ENCODE data around the gene IGSF8. TPM values are rescaled to one million over a fixed set of nuclear protein-coding genes. Genes with fewer than 3 reads are reported as not detected.

The IGSF8 gene
- total RNA-seq, 1 experiment from 2014 or later, result 56.2 TPM

DNA sequence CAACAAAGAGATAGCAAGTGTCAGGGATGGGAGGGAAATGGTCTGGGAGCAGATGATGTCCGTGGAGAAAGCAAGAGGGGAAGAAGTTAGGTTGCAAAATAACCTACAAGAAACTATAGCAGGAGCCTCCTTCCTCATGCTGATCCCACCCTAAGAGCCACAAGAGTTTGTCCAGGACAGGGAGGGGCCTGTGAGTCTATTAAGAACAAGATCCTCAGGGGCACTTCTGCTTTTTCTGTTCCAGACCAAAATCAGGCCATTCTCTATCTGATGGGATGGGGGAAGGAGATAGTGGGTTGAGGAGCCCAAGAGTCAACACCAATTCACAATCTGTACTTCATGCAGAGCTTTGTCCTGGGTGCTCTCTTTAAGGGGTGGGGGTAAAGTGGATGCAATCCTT is 45.3 kb upstream of the IGSF8 start:
- H3K27ac Mint-ChIP-seq, result peak overlapping the region in 1 of 3 experiments; percentile 68; a peak in 1 of 7 replicates
- Histone ChIP-seq H3K9me3 (ENCODE audit: control insufficient read depth, low read depth, low read length) (no peaks in the 10 kb centered on the region), H3K79me1 (ENCODE audit: insufficient read depth, low read depth, low read length, poor library complexity, severe bottlenecking) (no peaks in the 10 kb centered on the region), H2BK5ac (ENCODE audit: insufficient read length, low read length) (no peak overlapping the region), H2BK20ac (ENCODE audit: low read depth, low read length, poor library complexity, severe bottlenecking) (no peak overlapping the region), H2AK5ac (ENCODE audit: insufficient read length, low read length) (no peak overlapping the region), H3K23me2 (ENCODE audit: insufficient read length, low read depth, low read length, poor library complexity, severe bottlenecking) (no peaks in the 10 kb centered on the region), H4K20me1 (ENCODE audit: control insufficient read depth, insufficient read depth, insufficient read length) (no peaks in the 10 kb centered on the region), H3K23ac (ENCODE audit: insufficient read length, low read depth, low read length) (no peak overlapping the region), H3K27me3 (ENCODE audit: insufficient read depth, low read length) (no peaks in the 10 kb centered on the region), H3K4me2 (ENCODE audit: insufficient read depth, insufficient read length, low read length) (no peak overlapping the region), H3K14ac (ENCODE audit: insufficient read depth, low read length) (no peak overlapping the region), H2BK15ac (ENCODE audit: low read depth, low read length) (no peak overlapping the region), H4K5ac (ENCODE audit: insufficient read length, low read depth, low read length) (no peak overlapping the region), H3K79me2 (ENCODE audit: insufficient read depth, low read length) (no peaks in the 10 kb centered on the region), H3K4me1 (ENCODE audit: insufficient read depth, low read length) (no peaks in the 10 kb centered on the region; the same call in 1 of the 2 replicates), H4K8ac (replicated peaks; ENCODE audit: insufficient read length, low read depth, low read length) (no peak overlapping the region), H2AFZ (ENCODE audit: low read length) (no peak overlapping the region), H4K91ac (ENCODE audit: insufficient read length, low read depth, low read length) (no peak overlapping the region), H2BK12ac (ENCODE audit: insufficient read length, low read depth, low read length) (no peak overlapping the region), H3K4ac (ENCODE audit: low read depth, low read length) (no peak overlapping the region), H3K56ac (ENCODE audit: insufficient read length, low read depth, low read length) (no peak overlapping the region), H3K18ac (ENCODE audit: insufficient read length, low read depth, low read length) (no peak overlapping the region), H2BK120ac (ENCODE audit: low read depth, low read length, poor library complexity, severe bottlenecking) (no peak overlapping the region), H3T11ph (ENCODE audit: low read length) (no peak overlapping the region), H3K27ac (ENCODE audit: insufficient read length, low read depth, low read length) (no peak overlapping the region), H3K9ac (ENCODE audit: extremely low read depth, insufficient read length, low read length) (no peak overlapping the region)
- peaks cover 3% of the 10 kb centered on the region for H3K27me3 Mint-ChIP-seq (ENCODE audit: low read depth)
- H3K36me3 Mint-ChIP-seq (ENCODE audit: insufficient read depth in 1 of 3, low read depth in 3 of 3), result peaks cover 0 to 29% (median 27%) of the 10 kb centered on the region in 3 experiments; a peak in 5 of 7 replicates
- peaks cover 3 to 13% of the 10 kb centered on the region in 2 experiments; a peak in 3 of 4 replicates for H3K4me1 Mint-ChIP-seq
- H3K9me3 Mint-ChIP-seq, result no peaks in the 10 kb centered on the region
- no peak overlapping the region for H3K4me3 Mint-ChIP-seq
- no CpG with 5 or more reads among the region's 1 CpG for WGBS (ENCODE audit: extremely low coverage, insufficient read length, low lambda C conversion rate)
- TF ChIP-seq, protein P1, sequence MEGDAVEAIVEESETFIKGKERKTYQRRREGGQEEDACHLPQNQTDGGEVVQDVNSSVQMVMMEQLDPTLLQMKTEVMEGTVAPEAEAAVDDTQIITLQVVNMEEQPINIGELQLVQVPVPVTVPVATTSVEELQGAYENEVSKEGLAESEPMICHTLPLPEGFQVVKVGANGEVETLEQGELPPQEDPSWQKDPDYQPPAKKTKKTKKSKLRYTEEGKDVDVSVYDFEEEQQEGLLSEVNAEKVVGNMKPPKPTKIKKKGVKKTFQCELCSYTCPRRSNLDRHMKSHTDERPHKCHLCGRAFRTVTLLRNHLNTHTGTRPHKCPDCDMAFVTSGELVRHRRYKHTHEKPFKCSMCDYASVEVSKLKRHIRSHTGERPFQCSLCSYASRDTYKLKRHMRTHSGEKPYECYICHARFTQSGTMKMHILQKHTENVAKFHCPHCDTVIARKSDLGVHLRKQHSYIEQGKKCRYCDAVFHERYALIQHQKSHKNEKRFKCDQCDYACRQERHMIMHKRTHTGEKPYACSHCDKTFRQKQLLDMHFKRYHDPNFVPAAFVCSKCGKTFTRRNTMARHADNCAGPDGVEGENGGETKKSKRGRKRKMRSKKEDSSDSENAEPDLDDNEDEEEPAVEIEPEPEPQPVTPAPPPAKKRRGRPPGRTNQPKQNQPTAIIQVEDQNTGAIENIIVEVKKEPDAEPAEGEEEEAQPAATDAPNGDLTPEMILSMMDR (conservative IDR thresholded peaks at IDR 0.05), result no peak
- DNase-seq, result no peak

Data from H9 (cell line).